Upper lobe of right lung (tissue), 1 donor: Measurements from ENCODE around the gene COMMD2. TPM values are rescaled to one million over a fixed set of nuclear protein-coding genes. Genes with fewer than 3 reads are reported as not detected.

Experiments
- ATAC-seq: fragments of 200-7000 bp; cut with Tn5 transposase; one replicate; pipeline ENCODE4 v1.9.1; 2020; ENCODE audit warnings: mild to moderate bottlenecking, moderate library complexity
- DNase-seq: peaks from one replicate; pipeline ENCODE4 v3.0.0-alpha.2; 2020
- H3K27ac ChIP-seq: fragments of 200-600 bp; one replicate; pipeline ENCODE4 v1.8.0; 2022
- H3K27me3 ChIP-seq: fragments of 200-600 bp; one replicate; pipeline ENCODE4 v1.8.0; 2022; ENCODE audit warnings: mild to moderate bottlenecking
- H3K36me3 ChIP-seq: fragments of 200-600 bp; one replicate; pipeline ENCODE4 v1.8.0; 2022
- H3K4me1 ChIP-seq: fragments of 200-600 bp; one replicate; pipeline ENCODE4 v1.8.0; 2022
- H3K4me3 ChIP-seq: fragments of 200-600 bp; one replicate; pipeline ENCODE4 v1.8.0; 2022; ENCODE audit warnings: mild to moderate bottlenecking
- H3K9me3 ChIP-seq: fragments of 200-600 bp; one replicate; pipeline ENCODE4 v1.8.0; 2022
- CTCF ChIP-seq: fragments of 200-600 bp; IDR thresholded peaks from one replicate; pipeline ENCODE4 v1.8.0; 2022; ENCODE audit warnings: antibody characterized with exemption
- intact Hi-C: fragments of 100-400 bp; cut with DNase I; formaldehyde crosslinking; loops from one replicate; pipeline ENCODE4 v1.11.0; 2022
- total RNA-seq: library from RNA; stranded (reverse); fragmentation: NEBNext Ultra II Directional; extraction: Animal tissue kit (Norgen Biotek cat#: 25700); gene quantifications from one replicate; pipeline ENCODE4 v1.2.1, GENCODE V29; 2021
- donor health status: DM: no; HTN: yes; CAD: no; lungs with severe emphysema.

COMMD2 gene
- total RNA-seq, 1 donor from 2014 or later, result 49.8 TPM

GRCh38 chr3:149744151-149744550 is 8.1 kb downstream of the COMMD2 start:
- Histone ChIP-seq H3K27me3 (no peaks in the 10 kb centered on the region), H3K36me3 (peaks cover 84% of the 10 kb centered on the region), H3K27ac (no peak overlapping the region), H3K4me1 (no peaks in the 10 kb centered on the region), H3K4me3 (no peak overlapping the region), H3K9me3 (no peaks in the 10 kb centered on the region)
- no peak for TF ChIP-seq CTCF
- intact Hi-C loops, result no loop called here
- no peak for ATAC-seq
- DNase-seq, result no peak

- Histone ChIP-seq H3K27me3 (no peaks in the 10 kb centered on the region), H3K4me3 (no peak overlapping the region), H3K27ac (no peak overlapping the region), H3K9me3 (no peaks in the 10 kb centered on the region), H3K4me1 (peaks cover 16% of the 10 kb centered on the region), H3K36me3 (peaks cover 46% of the 10 kb centered on the region)
- intact Hi-C loops, result no loop called here
- no peak for TF ChIP-seq CTCF
- ATAC-seq (no peak), DNase-seq (no peak)
Measured at GRCh38 chr3:149739396-149739795, 12.9 kb downstream of the COMMD2 start.

GRCh38 chr3:149738876-149739275 is 13.4 kb downstream of the COMMD2 start:
- DNase-seq (no peak), ATAC-seq (no peak)
- Histone ChIP-seq H3K4me3 (no peak overlapping the region), H3K27ac (no peak overlapping the region), H3K36me3 (peaks cover 43% of the 10 kb centered on the region), H3K9me3 (no peaks in the 10 kb centered on the region), H3K27me3 (no peaks in the 10 kb centered on the region), H3K4me1 (peaks cover 16% of the 10 kb centered on the region)
- intact Hi-C loops, result no loop called here
- TF ChIP-seq CTCF, result no peak

- intact Hi-C loops, result no loop called here
- Histone ChIP-seq H3K9me3 (no peaks in the 10 kb centered on the region), H3K36me3 (peaks cover 35% of the 10 kb centered on the region), H3K4me3 (no peak overlapping the region), H3K27ac (peak overlapping the region; percentile 45), H3K27me3 (no peaks in the 10 kb centered on the region), H3K4me1 (peaks cover 16% of the 10 kb centered on the region)
- TF ChIP-seq CTCF, result no peak
- DNase-seq (no peak), ATAC-seq (no peak)
Measured at GRCh38 chr3:149736953-149737205, 15.4 kb downstream of the COMMD2 start.

GRCh38 chr3:149736175-149736952 is 15.9 kb downstream of the COMMD2 start:
- DNase-seq, result no peak
- peak; percentile 87 for ATAC-seq
- intact Hi-C loops, result no loop called here

More at GRCh38 chr3:149736175-149736952, 15.9 kb downstream of the COMMD2 start:
- no peaks in the 10 kb centered on the region for H3K27me3 ChIP-seq
- H3K4me1 ChIP-seq, result peaks cover 16% of the 10 kb centered on the region
- H3K9me3 ChIP-seq, result no peaks in the 10 kb centered on the region
- TF ChIP-seq CTCF, result no peak
- no peak overlapping the region for H3K4me3 ChIP-seq
- H3K36me3 ChIP-seq, result peaks cover 30% of the 10 kb centered on the region
- peak overlapping the region; percentile 45 for H3K27ac ChIP-seq
